Peyer's patch (tissue), 4 donors: ENCODE data around the gene GTSE1.

ENCODE experiments used
- CTCF ChIP-seq, 6 experiments: fragments of 450-650 bp in 4 of 6; fragments of 200-600 bp in 2 of 6; sonication (generic) in 1 of 6; IDR thresholded peaks; one replicate each; pipeline ENCODE4 v1.5.1; 2017 to 2019; ENCODE audit warnings: antibody characterized with exemption in 6 of 6, mild to moderate bottlenecking in 3 of 6, moderate library complexity in 1 of 6
- POLR2A ChIP-seq, 2 donors: fragments of 450-650 bp; IDR thresholded peaks; one replicate each; pipeline ENCODE4 v1.5.1; 2017; ENCODE audit warnings: antibody characterized with exemption in 2 of 2, mild to moderate bottlenecking in 2 of 2, moderate library complexity in 2 of 2

- TF ChIP-seq POLR2A (IDR thresholded peaks at IDR 0.05) (no peak), CTCF (IDR thresholded peaks at IDR 0.05) (no peak)
Observed at GRCh38 chr22:46289244-46289891, 7.3 kb upstream of the GTSE1 start.
